Hindlimb muscle (tissue), 1 donor: ENCODE measurements around the gene MRPL33. TPM values are rescaled to one million over a fixed set of nuclear protein-coding genes. Genes with fewer than 3 reads are reported as not detected.

ENCODE experiments used
- DNase-seq: peaks from one replicate; pipeline ENCODE4 v3.0.0-alpha.2; 2013
- polyA plus RNA-seq: library from polyadenylated mRNA; unstranded; fragments of 120-200 nt; gene quantifications from one replicate; pipeline ENCODE4 v1.2.1, GENCODE V29; 2013; ENCODE audit not compliant: insufficient read length

The MRPL33 gene
- polyA plus RNA-seq, 1 donor = 99.7 TPM

GRCh38 chr2:27779417-27780055 lies 8.0 kb downstream of the MRPL33 start:
- no peak for DNase-seq

- no peak for DNase-seq
Observed at GRCh38 chr2:27781496-27781895, 10.0 kb downstream of the MRPL33 start.

DNA sequence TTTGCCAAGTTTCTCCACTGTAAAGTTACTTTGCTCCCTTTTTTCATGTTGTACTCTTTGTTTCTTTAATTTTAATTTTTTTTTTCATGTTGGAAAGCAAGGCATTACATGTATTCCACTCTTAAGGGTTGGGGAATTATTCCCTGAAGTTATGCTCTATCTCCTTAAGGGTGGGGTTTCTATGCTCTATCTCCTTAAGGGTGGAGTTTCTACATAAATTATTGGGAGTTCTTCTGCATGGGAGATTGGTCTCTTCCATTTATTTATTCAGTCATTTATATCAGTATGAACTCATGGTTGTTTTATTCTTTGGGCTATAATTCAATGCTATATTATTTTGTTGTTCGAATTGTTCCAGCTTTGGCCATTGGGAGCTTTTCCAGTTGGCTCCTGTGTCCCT lies 11.2 kb downstream of the MRPL33 start:
- DNase-seq = no peak

DNA sequence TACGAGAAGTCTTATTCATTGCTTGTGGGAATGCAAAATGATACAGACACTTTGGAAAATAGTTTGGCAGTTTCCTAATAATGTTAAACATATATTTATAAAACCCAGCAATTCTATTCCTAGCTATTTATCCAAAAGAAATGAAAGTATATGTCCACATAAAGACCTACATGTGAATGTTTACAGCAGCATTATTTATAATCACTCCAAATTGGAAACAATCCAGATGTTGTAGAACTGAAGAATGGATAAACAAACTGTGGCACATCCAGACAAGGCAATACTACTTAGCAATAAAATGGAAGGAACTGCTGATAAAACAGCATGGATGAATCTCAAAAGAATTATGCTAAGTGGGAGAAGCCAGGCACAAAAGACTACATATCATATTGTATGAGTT lies 19.3 kb downstream of the MRPL33 start:
- no peak for DNase-seq

DNA sequence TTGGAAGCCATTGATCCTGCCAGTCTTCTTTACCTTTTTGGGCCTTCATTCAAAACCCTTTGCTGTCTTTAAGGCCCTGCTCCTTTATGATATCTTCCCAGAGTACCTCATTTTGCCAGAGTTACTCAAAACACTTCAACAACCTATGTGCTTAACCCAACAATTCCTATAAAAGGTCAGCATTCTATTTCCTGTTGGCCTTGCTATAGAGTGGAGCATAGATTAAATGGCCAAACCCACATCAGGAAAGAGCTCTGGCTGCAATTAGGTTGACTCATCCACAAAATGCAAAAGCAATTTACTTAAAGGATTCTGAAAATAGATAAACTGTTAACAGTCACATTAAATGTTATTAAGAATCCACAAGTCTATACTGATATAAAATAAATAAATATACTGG lies 21.2 kb downstream of the MRPL33 start:
- no peak for DNase-seq

DNA sequence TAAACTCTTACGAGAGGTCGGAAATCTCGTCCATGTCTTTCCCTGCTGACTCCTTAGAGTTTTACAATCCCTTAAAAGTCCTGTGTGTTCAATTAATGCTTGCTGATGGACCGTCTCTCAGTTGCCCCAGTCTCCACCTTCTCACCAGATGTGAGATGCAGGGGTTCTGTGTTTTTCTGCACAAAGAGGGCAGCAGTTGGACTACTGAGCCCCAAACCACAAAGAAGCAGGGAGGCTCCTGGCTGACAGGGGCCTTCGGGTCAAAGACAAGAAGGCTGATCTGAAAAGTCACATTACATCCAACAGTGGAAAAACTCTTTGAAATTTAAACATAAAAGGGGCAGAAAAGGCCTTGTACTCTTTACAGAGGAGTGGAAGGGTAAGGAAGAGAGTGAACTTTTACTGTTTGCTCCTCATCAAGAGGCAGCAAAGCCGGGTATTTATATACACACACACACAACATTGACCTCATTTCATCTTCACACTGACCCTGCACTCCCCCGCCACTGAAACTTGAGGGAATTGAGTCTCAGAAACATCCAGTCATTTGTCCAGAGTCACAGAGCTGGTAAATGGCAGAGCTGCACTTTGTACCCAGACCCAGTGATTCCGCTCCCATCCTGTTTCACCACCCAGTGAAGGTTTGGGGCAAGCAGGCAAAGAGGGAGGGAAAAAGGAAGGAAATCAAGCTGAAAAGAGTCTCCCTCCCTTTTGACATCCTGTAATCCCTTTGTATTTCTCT lies 23.7 kb downstream of the MRPL33 start:
- no peak for DNase-seq

DNA sequence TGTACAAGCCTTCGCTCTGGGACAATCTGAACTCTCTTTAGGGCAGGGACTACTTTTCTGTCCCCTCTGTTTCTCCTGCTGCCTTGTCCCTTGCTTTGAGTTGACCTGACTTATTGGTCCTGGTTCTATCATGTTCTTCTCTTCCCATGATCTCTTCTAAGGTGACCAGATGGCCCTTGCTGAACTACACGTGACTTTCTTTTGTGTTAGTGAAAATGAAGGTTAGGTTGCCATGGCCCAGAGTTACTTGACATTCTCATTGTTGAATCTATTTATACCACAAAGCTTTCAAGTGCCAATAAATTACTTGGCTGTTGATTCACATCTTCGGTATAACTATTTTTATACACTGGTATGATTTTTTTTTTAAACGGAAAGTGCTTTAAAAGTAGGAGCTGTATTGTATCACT lies 24.4 kb downstream of the MRPL33 start:
- DNase-seq = no peak

DNA sequence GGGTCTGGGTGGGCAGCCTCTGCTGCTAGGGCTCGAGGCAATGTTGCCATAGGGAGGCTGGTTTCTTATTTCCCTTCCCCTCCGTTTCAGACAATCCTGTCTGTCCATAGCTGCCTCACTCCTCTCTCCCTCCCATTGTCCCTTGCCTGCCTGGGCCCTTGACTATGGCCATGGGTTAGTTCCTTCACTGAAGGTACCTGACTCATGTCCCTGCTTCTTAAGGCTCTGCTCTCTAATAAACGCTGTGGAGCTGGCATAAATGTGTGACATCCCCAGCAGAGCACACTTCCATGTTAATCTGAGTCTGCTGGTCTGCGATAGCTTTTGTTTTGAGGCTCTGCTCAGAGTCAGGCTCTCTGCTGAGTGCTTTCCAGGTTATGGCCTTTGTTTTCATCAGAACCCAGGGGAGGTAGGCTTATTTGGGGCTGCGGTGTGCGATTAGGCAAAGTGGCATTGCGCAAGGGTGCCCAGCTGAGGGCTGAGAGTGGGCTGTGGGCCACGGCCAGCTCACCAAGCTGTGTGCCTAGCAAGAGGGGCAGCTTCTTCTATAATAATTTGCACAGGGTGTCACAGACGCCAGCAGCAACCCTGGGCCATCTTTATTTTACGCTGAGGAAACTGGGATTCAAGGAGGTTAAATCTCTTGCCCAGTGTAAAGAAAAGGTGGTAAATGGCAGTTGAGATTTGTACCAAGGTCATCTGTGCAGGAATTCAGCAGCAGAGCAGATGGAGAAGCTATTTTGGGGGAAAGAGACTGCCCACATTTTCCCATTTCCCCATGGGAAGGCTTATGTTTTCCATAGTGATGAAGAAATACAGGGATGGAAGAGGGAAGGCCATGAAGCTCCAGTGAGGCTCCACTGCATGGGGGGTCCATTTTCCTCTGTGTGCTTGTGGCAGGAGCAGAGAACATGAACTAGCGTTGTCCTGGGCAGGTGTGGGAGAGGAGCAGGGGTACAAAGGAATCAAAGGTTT lies 25.6 kb downstream of the MRPL33 start:
- no peak for DNase-seq

GRCh38 chr2:27797841-27798240 lies 26.3 kb downstream of the MRPL33 start:
- DNase-seq = no peak

DNA sequence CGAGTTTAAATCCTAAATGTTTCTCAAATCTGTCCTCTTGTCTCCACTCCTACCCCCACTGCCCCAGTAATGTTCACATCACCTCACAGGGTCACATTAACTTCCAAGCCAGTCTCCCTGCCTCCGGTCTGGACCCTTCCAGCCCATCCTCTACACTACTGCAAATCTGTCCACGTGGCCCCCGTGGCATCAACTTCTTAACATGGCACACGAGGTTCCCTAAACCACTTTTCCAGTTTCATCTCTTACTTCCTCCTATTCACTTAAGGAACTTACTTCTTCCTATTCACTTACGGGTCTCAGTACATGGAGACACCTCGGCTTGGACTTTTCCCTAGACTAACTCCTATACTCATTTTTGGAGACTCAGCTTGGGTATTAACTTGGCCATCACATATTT lies 27.0 kb downstream of the MRPL33 start:
- no peak for DNase-seq

DNA sequence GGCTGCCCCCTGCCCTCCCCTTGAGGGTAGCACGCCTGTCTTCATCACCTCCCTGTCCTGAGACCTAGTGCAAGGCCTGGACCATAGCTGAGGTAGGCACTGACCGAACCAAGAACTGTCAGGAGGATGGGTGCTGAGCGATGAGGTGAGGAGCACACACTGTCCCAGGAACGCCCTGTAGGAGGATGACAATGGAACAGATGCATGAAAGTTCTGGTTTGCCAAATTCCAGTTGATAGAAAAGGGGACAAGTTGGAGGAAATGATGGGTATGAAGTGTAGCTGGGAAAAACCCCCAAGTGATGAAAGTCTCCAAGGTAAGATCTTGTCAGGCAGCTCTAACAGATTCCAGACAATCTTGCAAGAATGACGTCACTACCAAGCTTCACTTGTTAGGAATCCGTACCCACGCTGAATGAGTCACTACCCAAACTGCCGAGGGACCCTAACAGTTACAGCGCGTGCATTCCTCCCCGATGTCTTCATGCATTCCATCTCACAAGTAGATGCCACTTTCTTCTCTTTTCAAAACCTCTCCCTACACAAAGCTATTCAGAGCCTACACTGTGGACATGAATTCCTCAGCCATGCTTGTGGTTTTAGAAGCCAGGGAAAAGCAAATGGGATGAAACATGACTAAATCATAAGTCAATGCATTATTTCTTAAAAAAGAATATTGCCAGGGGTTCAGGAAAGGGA lies 27.6 kb downstream of the MRPL33 start:
- no peak for DNase-seq

DNA sequence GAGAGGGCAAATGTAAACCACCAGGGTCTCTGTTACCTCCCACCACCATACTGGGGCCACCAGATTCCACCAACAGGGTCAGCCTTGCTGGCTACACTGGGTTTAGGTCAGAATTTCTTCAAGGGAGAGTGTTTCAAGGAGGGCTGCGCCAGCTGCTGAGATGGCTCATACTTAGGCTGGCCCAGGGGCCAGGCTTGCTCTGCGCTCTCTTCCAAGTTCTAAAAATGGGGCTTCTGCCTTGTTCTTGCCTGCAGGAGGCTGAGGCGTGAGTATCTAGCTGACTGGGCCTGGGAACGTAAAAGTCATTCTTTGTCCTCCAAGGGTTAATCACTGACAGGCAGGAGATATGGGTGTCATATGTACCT lies 28.1 kb downstream of the MRPL33 start:
- no peak for DNase-seq

DNA sequence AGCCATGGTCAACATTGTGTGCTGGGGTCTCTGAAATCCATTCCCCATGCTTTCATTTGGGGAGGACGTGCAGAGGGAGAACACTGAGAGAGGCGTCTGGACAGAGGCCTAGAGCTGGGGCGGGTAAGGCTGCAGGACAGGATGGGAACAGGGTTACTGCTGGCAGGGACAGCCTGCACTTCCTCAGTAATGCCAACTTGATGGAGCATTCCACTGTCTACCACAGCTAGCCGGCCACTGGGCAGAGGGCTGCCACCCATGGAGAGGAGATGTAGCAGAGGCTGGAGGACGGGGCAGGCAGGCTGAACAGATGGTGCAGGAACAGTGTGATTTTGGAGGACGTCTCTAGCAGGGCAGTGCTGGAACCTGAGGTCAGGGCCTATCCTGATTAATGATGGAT lies 29.3 kb downstream of the MRPL33 start:
- no peak for DNase-seq

- DNase-seq = no peak
Observed at GRCh38 chr2:27802547-27802946, 31.0 kb downstream of the MRPL33 start.

GRCh38 chr2:27803046-27803445 lies 31.5 kb downstream of the MRPL33 start:
- no peak for DNase-seq

GRCh38 chr2:27804146-27804545 lies 32.6 kb downstream of the MRPL33 start:
- DNase-seq = no peak

- no peak for DNase-seq
Observed at GRCh38 chr2:27805180-27805579, 33.7 kb downstream of the MRPL33 start.

- no peak for DNase-seq
Observed at GRCh38 chr2:27806311-27807059, 35.0 kb downstream of the MRPL33 start.

DNA sequence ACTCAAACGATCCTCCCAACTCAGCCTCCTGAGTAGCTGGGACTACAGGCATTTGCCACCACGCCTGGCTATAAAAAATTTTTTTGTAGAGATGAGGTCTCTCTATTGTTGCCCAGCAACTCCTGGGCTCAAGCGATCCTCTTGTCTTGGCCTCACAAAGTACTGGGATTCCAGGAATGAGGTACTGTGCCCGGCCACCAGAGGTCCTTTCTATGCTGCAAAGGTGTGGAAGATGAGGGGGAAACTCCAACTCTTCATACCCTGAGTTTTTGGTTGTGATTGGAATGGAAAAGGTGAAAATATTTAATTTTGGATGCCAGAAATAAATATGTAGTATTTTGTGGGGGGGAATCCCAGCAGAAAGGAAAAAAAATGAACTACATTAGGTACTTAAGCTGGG lies 36.0 kb downstream of the MRPL33 start:
- no peak for DNase-seq

GRCh38 chr2:27808418-27808817 lies 36.9 kb downstream of the MRPL33 start:
- DNase-seq = no peak

DNA sequence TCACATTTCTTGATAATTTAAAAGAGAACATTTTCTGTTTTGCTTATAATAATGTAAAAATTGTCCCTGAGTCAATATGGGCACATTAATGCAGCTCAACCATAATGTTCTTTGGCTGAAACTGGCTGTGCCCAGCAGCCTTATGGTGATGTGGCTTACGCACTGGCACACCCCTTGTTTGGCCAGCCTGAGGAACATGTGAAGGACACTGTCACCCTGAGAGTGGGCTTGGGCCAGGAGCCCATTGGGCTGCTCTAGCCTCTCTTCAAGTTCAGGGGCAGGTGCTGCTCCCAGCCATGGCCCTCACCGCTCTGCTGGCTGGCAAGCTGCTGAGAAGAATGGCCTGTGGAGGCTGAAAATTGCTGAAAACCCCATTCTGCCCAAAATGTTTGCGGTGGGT lies 37.5 kb downstream of the MRPL33 start:
- no peak for DNase-seq

DNA sequence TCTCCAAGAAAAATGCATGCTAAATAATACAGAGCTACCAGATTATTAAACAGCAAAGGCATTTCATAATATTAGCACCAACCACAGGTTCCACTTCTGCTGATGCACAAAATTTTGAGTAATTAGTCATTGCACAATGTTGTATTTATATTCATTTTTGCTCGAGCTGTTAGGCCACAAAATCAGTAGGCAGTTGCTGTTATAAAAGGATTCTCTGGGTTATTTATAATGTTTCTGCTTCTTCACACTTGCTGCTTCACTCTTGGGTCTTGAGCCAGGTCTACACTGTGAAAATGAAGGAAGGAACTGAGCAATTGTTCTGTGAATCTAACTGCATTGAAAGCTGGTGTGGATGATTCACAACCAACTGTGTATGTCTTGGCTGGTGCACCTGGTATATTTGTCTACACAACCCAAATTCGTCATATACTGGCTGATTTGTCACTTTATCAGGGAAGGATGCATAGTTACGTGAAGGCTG lies 38.3 kb downstream of the MRPL33 start:
- DNase-seq = no peak
